HEK293T (cell line): ENCODE data around the gene CCNG2.

Experiments used
- BHLHE40 ChIP-seq: fragments of 450-650 bp; IDR thresholded peaks from 2 replicates; pipeline ENCODE4 v1.6.1; 2016; ENCODE audit warnings: mild to moderate bottlenecking, moderate library complexity, borderline replicate concordance
- CTBP1 ChIP-seq: fragments of 450-650 bp; IDR thresholded peaks from 2 replicates; pipeline ENCODE4 v1.6.1; 2016; ENCODE audit warnings: borderline replicate concordance
- FOXA1 ChIP-seq: fragments of 450-650 bp; IDR thresholded peaks from 2 replicates; pipeline ENCODE4 v1.6.1; 2016; ENCODE audit warnings: mild to moderate bottlenecking
- HDGF ChIP-seq: fragments of 450-650 bp; IDR thresholded peaks from 2 replicates; pipeline ENCODE4 v1.6.1; 2017; ENCODE audit warnings: antibody characterized with exemption, borderline replicate concordance

DNA sequence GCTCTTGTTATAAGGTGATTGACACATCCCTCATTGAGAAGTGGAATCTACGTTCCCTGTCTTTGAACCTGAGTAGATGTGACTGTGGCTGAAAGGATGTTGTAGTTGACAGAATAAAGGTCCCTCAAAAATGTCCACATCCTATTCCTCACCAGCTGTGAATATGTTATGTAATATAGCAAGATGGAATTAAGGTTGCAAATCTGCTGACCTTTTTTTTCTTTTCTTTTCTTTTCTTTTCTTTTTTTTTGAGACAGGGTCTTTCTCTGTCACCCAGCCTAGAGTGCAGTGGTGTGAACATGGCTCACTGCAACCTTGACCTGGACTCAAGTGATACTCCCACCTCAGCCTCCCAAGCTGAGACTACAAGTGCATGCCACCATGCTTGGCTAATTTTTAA lies 7.2 kb upstream of the CCNG2 start:
- TF ChIP-seq FOXA1 = no peak
- no peak for TF ChIP-seq BHLHE40
- no peak for TF ChIP-seq HDGF
- TF ChIP-seq CTBP1 = no peak
